Hematopoietic multipotent progenitor cell treated with erythropoietin and hydrocortisone succinate and interleukin-3 and kit ligand, for 8 days (in vitro differentiated cells): Measurements from ENCODE around the gene MALL.
"Not testable (repeated sequence)": the region's sequence is repeated elsewhere in the genome, so short reads cannot be mapped to it uniquely, and the experiment has no call there.

ENCODE experiments used
- DNase-seq: peaks from one replicate; pipeline ENCODE4 v3.0.0-alpha.2; 2015

Gene MALL

GRCh38 chr2:110120171-110121051 lies 4.8 kb upstream of the MALL start:
- DNase-seq = no peak

- DNase-seq = no peak
Measured at GRCh38 chr2:110116033-110116710, 550 bp upstream of the MALL start.

- DNase-seq = no peak
Measured at GRCh38 chr2:110114831-110115255, 779 bp downstream of the MALL start.

- no peak for DNase-seq
Measured at GRCh38 chr2:110113961-110114591, 1.5 kb downstream of the MALL start.

- DNase-seq = not testable (repeated sequence)
Measured at GRCh38 chr2:110108291-110108690, 7.3 kb downstream of the MALL start.

GRCh38 chr2:110107092-110108079 lies 8.2 kb downstream of the MALL start:
- DNase-seq = no peak

GRCh38 chr2:110106642-110107041 lies 9.0 kb downstream of the MALL start:
- DNase-seq = no peak

- no peak for DNase-seq
Measured at GRCh38 chr2:110105608-110106467, 9.8 kb downstream of the MALL start.

GRCh38 chr2:110105183-110105582 lies 10.4 kb downstream of the MALL start:
- no peak for DNase-seq

GRCh38 chr2:110104025-110104771 lies 11.4 kb downstream of the MALL start:
- DNase-seq = no peak

- DNase-seq = no peak
Measured at GRCh38 chr2:110103061-110103961, 12.3 kb downstream of the MALL start.

- DNase-seq = no peak
Measured at GRCh38 chr2:110101901-110102803, 13.5 kb downstream of the MALL start.

- DNase-seq = peak; percentile 54
Measured at GRCh38 chr2:110101280-110101844, 14.3 kb downstream of the MALL start.

GRCh38 chr2:110100880-110101279 lies 14.7 kb downstream of the MALL start:
- not testable (repeated sequence) for DNase-seq

- no peak for DNase-seq
Measured at GRCh38 chr2:110100480-110100879, 15.1 kb downstream of the MALL start.

GRCh38 chr2:110099471-110100225 lies 16.0 kb downstream of the MALL start:
- no peak for DNase-seq

- DNase-seq = no peak
Measured at GRCh38 chr2:110099038-110099425, 16.6 kb downstream of the MALL start.
